GM21528 (cell line): Measurements from ENCODE around the gene CSTF1.
"Not testable (repeated sequence)": the region's sequence is repeated elsewhere in the genome, so short reads cannot be mapped to it uniquely, and the experiment has no call there.

ENCODE experiments used
- ATAC-seq: cut with Tn5 transposase; IDR thresholded peaks from one replicate; pipeline ENCODE4 v1.9.1; 2021; ENCODE audit warnings: mild to moderate bottlenecking, moderate library complexity; ENCODE audit not compliant: unreplicated experiment, low FRiP score

The CSTF1 gene

DNA sequence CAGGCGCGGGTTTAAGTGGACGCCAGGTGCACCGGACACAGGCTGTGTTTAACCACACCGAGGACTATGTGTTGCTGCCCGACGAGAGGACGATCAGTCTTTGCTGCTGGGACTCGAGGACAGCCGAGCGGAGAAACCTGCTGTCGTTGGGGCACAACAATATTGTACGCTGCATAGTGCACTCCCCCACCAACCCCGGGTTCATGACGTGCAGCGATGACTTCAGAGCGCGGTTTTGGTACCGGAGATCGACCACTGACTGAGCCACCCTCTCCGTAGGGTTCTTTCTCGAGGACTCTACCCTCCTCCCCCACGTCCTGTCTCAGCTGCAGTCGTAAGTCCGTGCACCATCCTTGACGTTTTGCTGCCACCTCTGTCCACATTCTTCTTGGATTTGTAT, 11.0 kb downstream of the CSTF1 start:
- no peak for ATAC-seq

GRCh38 chr20:56405356-56405755, 12.9 kb downstream of the CSTF1 start:
- not testable (repeated sequence) for ATAC-seq

DNA sequence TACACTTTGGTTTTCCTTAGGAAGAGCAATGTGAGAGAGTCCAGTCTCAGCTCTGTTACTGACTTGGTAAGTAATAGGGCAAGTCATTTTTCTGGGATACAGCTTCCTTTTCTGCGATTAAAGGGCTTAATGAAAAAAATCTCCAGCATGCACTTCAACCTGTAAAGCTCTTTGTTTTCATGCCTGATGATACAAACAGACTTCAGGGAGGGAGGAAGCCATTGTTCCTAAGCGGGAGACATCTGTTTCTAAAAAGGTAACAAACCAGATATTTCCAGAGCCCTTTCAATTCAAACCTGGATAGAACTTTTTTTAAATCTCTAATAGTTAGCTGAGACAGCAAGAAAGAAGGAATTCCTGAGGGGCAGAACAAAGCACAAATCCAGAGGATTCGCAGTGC, 14.5 kb downstream of the CSTF1 start:
- no peak for ATAC-seq

DNA sequence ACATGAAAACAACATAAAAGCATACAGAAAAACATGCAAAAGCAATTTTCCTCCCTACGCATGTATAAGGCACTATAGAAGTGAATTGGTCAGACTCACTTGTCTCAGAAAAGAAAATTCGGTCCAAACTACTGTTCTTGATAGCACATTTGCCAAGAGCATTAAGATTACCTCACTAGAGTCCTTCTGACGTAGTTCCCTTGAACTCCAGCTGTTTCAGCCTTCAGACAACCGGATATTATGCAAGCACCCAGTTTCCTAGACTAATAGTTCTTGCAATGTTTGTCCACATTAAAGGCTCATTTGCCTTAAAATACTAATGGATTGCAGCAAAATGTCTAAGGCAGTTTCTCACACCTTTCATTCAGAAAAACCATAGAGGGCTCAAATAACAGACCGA, 17.1 kb downstream of the CSTF1 start:
- ATAC-seq = no peak

DNA sequence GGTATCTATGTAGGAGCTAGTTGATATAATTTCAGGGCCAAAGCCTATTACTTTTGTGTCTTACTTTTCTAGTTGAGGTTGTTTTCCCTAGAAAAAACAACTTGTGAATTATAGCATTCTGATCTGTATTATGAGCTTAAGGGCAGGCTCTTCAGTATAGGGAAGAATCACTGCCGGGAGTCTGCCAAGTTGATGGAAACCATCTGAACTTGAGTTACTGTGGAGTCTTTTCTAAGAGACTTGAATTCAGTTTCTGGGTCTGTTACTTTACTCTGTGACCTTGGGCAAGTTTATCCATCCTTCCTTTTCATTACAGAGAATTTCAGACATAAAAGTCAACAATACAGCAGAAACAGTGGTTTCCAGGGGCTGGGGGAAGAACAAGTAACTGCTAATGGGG, 17.5 kb downstream of the CSTF1 start:
- ATAC-seq = no peak

GRCh38 chr20:56411287-56411686, 18.8 kb downstream of the CSTF1 start:
- ATAC-seq = not testable (repeated sequence)

- ATAC-seq = peak; percentile 72
Observed at GRCh38 chr20:56411759-56412472, 19.5 kb downstream of the CSTF1 start, which contains the start of gene CASS4. Gene CASS4, plus strand, starts transcription at chr20:56412260. Its CDS starts 199 bp downstream, at chr20:56412459.

DNA sequence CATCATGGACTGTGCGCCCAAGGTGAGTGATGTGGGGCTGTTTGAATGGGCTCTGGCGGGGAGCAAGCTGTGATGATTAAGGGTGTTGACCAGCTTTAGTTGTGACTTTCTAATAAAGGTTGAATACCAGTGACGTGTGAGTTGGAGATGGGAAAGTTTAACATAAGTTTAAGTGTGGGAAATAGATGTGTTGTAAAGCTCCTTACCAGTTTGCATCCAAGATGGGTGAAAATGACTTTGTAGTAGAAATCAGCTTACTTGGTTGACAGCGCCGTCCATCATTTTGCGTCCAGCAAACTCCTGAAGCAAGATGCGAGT, 20.0 kb downstream of the CSTF1 start:
- ATAC-seq = no peak

DNA sequence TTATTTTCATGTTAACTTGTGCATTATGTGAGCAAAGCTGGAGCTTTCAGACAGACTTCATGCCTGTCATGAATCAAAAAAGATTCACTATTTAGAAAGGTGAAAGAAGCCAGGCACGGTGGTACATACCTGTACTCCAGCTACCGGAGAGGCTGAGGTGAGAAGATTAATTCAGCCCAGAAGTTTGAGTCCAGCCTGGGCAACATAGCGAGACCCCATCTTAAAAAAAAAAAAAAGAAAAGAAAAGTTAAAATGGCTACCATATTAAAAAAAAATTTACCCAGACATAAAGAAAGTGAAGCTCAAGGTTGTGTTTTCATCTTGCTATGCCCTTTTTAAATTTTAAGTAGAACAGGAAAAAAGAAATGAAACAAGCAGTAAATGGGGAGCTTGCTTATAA, 20.5 kb downstream of the CSTF1 start:
- ATAC-seq = no peak

GRCh38 chr20:56414842-56415765, 22.7 kb downstream of the CSTF1 start:
- no peak for ATAC-seq

DNA sequence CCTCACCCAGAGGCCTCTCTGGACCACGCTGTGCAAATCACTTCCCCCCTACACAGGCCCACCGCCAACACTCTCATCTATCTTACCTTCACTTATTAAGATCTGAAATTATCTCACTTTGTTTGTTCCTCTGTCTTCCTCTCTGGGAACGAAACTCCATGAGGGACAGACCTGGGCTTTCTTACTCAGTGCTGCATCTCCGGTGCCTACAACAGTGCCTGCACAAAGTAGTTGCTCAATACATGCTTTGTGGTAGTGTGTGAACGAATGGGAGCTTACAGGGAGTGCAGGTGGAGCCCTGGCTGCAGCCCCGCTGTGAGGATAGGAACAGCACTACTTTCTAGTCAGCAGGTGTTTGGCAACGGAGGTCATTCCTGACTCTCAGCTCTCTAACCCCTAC, 25.0 kb downstream of the CSTF1 start:
- ATAC-seq = no peak

- ATAC-seq = no peak
Observed at GRCh38 chr20:56417911-56418310, 25.5 kb downstream of the CSTF1 start.

DNA sequence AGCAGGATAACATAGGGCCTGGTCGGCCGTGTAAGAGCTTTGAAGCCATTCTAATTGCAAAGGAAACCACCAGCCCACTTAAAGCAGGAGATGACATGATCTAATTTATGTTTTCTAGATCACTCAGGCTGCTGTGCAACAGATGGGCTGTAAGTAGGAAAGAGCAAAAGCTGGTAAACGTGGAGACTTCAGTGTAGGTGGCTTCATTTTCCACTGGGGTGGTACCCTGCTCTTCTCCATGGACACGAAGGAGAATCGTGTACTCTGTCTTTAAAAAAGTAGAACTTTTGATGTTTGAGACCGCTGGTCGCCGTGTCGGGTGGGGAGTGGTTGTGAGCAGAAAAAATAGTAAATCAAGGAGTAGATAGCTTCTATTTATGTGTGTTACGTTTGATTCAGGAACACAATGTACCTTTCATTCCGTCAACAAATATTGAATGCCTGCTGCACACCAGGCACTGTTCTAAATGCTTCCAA, 26.0 kb downstream of the CSTF1 start:
- no peak for ATAC-seq

GRCh38 chr20:56420028-56420427, 27.6 kb downstream of the CSTF1 start:
- ATAC-seq = no peak

DNA sequence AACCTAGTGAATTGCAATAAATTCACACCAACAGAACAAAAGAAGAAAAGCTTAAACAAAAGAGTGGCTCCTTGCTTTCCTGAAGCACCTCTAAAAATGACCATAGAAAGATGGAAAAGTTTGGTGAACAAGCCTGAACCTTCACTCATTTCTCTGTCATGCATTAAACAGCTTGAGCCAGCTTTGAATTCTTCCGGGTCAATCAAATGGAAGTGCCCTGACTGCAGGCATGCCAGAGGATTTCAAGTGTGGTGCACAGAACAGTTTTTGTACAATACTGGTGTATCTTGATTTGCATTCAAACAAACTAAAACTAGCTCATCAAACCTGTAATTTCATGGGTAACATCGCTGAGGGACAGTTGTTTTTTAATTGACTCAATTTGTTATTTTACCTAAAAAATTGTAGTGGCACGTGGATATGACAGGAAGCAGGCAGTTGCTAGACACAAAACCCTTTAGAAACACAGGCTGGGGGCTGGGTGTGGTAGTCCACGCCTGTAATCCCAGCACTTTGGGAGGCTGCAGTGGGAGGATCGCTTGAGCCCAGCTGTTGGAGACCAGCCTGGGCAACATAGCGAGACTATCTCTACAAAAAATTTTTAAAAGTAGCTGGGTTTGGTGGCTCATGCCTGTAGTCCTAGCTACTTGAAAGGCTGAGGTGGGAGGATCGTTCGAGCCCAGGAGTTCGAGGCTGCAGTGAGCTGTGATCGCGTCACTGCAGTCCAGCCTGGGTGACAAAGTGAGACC, 28.7 kb downstream of the CSTF1 start:
- ATAC-seq = no peak

GRCh38 chr20:56422076-56422823, 29.8 kb downstream of the CSTF1 start:
- no peak for ATAC-seq

- ATAC-seq = no peak
Observed at GRCh38 chr20:56422824-56423189, 30.4 kb downstream of the CSTF1 start.

DNA sequence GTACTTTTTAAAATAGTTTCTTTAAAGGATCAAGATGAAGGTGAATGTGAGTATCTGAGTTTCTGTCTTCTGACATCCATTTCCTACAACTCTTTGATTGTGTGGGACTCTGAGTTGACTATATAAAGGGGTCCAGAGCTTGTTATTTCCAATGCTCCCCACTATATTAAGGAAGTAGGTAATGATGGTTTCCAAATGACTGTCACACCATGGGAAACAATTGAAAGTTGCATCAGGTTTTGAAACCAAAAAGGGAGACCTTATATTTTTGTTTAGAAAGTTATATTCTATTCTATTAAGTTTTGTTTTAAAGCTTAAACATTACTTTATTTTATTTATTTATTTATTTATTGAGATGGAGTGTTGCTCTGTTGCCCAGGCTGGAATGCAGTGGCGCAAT, 30.8 kb downstream of the CSTF1 start:
- no peak for ATAC-seq

DNA sequence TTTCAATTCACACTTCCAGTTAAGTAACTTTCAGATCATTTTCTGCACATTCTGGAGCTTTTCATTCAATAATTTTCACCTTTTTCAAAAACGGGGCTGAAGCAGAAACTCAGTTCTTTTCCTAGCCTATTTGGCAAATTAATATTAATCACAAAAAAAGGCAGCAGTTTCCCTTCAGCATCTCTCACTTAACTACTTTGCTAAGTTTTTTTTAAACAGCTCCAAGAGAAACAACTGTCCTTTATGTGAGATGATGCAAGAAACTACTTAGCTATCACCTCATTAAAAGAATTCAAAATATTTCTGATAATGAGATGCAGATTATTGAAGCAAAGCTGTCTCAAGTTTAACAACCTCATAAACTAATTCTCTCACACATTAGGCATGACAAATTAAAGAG, 31.4 kb downstream of the CSTF1 start:
- ATAC-seq = no peak

- no peak for ATAC-seq
Observed at GRCh38 chr20:56424931-56425330, 32.5 kb downstream of the CSTF1 start.
